Psoas muscle (tissue), 8 donors: Measurements from ENCODE around the gene CCDC90B. TPM values are rescaled to one million over a fixed set of nuclear protein-coding genes. Genes with fewer than 3 reads are reported as not detected.
"Not testable (repeated sequence)": the region's sequence is repeated elsewhere in the genome, so short reads cannot be mapped to it uniquely, and the experiment has no call there.

Experiments used
- ATAC-seq, 4 donors: fragments of 200-7000 bp; cut with Tn5 transposase; one replicate each; pipeline ENCODE4 v1.9.1; 2020; ENCODE audit warnings: moderate library complexity in 3 of 4, mild to moderate bottlenecking in 2 of 4
- DNase-seq, 2 donors: peaks; one replicate each; pipeline ENCODE4 v3.0.0-alpha.2; 2020
- H3K27ac ChIP-seq: fragments of 200-600 bp; one replicate; pipeline ENCODE4 v1.8.0; 2022
- H3K27me3 ChIP-seq, 3 donors: fragments of 200-600 bp in 1 of 3; one replicate each; pipeline versions ENCODE4 v1.6.1 to v1.8.0; 2013 to 2022; ENCODE audit warnings: low read length in 2 of 3, mild to moderate bottlenecking in 2 of 3, moderate library complexity in 1 of 3; ENCODE audit not compliant: insufficient read depth in 3 of 3
- H3K36me3 ChIP-seq, 2 donors: fragments of 200-600 bp in 1 of 2; one replicate each; pipeline versions ENCODE4 v1.6.1 to v1.8.0; 2013 to 2022; ENCODE audit warnings: low read depth in 1 of 2, mild to moderate bottlenecking in 1 of 2, moderate library complexity in 1 of 2; ENCODE audit not compliant: insufficient read depth in 1 of 2
- H3K4me1 ChIP-seq: fragments of 200-600 bp; one replicate; pipeline ENCODE4 v1.8.0; 2022
- H3K4me3 ChIP-seq: fragments of 200-600 bp; one replicate; pipeline ENCODE4 v1.8.0; 2022; ENCODE audit warnings: mild to moderate bottlenecking
- H3K9me3 ChIP-seq: fragments of 200-600 bp; one replicate; pipeline ENCODE4 v1.8.0; 2022
- CTCF ChIP-seq: fragments of 200-600 bp; IDR thresholded peaks from one replicate; pipeline ENCODE4 v1.8.0; 2022; ENCODE audit warnings: antibody characterized with exemption
- WGBS, 3 donors: extraction: QIAGEN DNeasy Blood & Tissue Kit; methylation state at CpG; one replicate each; pipeline versions ENCODE4 v1.1.6 to v1.1.7; 2013; 5-methylcytosine and 5-hydroxymethylcytosine counted together
- intact Hi-C, 2 donors: fragments of 100-400 bp; cut with DNase I; formaldehyde crosslinking; loops; one replicate each; pipeline versions ENCODE4 v1.11.0 to v1.14.2; 2022
- polyA plus RNA-seq, 3 donors: library from polyadenylated mRNA; stranded (reverse); fragments of 200-250 nt; gene quantifications; one replicate each; pipeline ENCODE4 v1.2.3, GENCODE V29; 2013
- total RNA-seq, 4 donors: library from RNA; stranded (reverse); fragmentation: NEBNext Ultra II Directional in 2 of 4; extraction: Animal tissue kit (Norgen Biotek cat#: 25700) in 2 of 4; gene quantifications; one replicate each; pipeline versions ENCODE4 v1.2.1 to v1.2.4, GENCODE V29; 2021 to 2023
- donor health status: healthy with polysubstance abuse.
- donor health status: DM: no; HTN: no; CAD: no; lungs with moderate emphysema.
- donor health status: Bipolar disorder and iron deficiency.
- donor health status: healthy.
- donor health status: DM: yes; HTN: yes; CAD: no.
- donor health status: DM: no; HTN: no; CAD: no.
- donor health status: DM: no; HTN: no; CAD: no.
- donor health status: DM: yes; HTN: yes; CAD: no.

Gene CCDC90B
- total and polyA plus RNA-seq, 7 donors, result 15.5 to 46.4 (median 27.5) TPM

DNA sequence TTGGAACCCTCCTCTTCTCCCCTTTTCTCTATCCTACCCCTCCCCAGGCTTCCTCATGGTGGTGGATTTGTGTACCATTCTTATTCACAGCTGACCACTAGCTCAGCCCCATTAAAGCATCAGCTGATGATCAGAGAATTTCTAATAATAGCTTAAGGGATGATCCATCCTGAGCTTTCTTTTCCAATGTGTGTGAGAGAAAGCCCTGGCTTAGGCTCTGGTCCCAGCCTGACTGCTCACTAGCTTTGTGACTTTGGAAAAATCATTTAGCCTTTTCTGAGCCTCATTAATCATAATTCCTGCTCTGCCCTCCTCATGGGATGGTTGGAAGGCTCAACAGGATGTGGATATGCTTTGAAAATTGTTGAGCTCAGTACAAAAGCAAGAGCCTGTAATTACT lies 26.3 kb upstream of the CCDC90B start:
- TF ChIP-seq CTCF, result no peak
- no peaks in the 10 kb centered on the region for H3K27me3 ChIP-seq
- DNase-seq (no peak), ATAC-seq (no peak)
- H3K27ac ChIP-seq, result no peak overlapping the region
- intact Hi-C loops, result no loop called here
- no peak overlapping the region for H3K4me3 ChIP-seq
- no peaks in the 10 kb centered on the region for H3K9me3 ChIP-seq
- H3K4me1 ChIP-seq, result no peaks in the 10 kb centered on the region
- no peaks in the 10 kb centered on the region for H3K36me3 ChIP-seq

GRCh38 chr11:83311701-83312100 lies 25.5 kb upstream of the CCDC90B start:
- no peak overlapping the region for H3K4me3 ChIP-seq
- no peak for DNase-seq
- H3K9me3 ChIP-seq, result no peaks in the 10 kb centered on the region
- 95 to 98% (median 97%) methylated on average over 2 of the region's 2 CpGs for WGBS, 3 donors
- H3K4me1 ChIP-seq, result no peaks in the 10 kb centered on the region
- ATAC-seq, result no peak
- intact Hi-C loops, result no loop called here
- H3K27me3 ChIP-seq, result no peaks in the 10 kb centered on the region
- no peaks in the 10 kb centered on the region for H3K36me3 ChIP-seq
- no peak overlapping the region for H3K27ac ChIP-seq
- no peak for TF ChIP-seq CTCF

DNA sequence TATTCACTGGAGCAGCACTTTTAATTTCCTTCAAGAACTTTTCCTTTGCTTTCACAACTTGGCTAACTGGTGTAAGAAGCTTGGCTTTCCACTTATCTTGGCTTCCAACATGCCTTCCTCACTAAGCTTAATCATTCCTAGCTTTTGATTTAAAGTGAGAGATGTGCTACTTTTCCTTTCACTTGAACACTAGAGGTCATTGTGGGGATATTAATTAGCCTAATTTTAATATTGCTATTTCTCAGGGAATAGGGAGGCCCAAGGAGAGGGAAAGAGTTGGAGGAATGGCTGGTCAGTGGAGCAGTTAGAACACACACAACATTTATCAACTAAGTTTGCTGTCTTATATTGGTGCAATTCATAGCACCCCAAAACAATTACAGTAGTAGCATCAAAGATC lies 24.6 kb upstream of the CCDC90B start:
- no peak for ATAC-seq
- no peak overlapping the region for H3K4me3 ChIP-seq
- H3K27ac ChIP-seq, result no peak overlapping the region
- no peak for TF ChIP-seq CTCF
- no peak for DNase-seq
- no peaks in the 10 kb centered on the region for H3K27me3 ChIP-seq
- H3K36me3 ChIP-seq, result no peaks in the 10 kb centered on the region
- H3K9me3 ChIP-seq, result no peaks in the 10 kb centered on the region
- intact Hi-C loops, result no loop called here
- no peaks in the 10 kb centered on the region for H3K4me1 ChIP-seq

DNA sequence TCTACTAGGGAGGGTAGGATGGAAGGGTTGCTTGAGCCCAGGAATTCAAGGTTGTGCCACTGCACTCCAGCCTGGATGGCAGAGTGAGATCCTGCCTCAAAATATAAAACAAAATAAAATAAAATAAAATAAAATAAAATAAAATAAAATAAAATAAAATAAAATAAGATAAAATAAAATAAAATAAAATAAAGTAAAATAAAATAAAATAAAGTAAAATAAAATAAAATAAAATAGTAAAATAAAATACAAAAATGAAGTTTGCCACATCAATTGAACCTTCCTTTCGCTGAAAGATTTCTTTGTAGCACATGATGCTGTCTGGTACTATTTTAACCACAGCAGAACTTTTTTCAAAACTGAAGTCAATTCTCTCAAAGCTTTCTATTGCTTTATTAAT lies 22.4 kb upstream of the CCDC90B start:
- H3K4me1 ChIP-seq, result not testable (repeated sequence)
- 93 to 98% (median 98%) methylated on average over 1 of the region's 1 CpG for WGBS, 3 donors

DNA sequence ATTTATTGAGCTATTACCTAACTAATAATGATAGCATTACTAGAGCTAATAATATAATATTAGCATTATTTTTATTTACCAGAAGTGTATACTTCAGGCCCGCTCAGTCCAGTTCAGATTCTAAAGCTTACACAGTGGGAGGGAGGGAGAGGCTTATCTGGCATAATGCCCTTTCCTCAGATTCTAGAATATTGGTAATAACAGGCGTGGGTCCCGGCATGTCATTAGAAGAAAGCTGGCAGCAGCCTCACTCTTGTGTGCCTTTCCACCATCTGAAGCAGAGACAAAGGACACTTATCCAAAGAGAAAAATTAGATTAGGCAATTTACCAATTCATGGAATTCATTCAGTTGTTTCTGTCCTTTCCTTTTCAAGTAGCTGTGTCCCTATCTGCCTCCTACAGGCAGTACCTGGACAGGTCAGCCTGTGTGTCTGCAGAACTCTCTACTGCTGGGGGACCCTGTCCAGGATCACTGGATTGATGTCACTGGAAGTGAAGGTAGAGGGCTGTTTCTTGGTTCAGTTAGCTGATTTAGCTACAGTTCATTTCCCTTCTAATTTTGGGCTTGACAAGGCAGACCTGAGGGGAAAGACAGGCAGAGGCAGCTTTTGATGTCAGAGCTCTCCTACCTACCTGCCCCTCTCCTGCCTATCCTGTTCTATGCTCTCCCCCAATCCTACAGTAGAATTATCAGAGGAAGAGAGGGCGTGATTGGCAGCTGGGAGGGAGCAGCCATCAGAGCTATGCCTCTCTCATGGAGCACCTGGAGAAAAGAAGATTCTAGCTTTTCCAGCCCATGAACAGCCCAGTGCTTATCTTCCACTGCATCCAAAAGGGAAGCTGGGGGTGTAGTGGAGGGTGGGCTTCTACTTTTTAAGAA lies 20.3 kb upstream of the CCDC90B start:
- 77 to 78% (median 78%) methylated on average over 4 of the region's 4 CpGs for WGBS, 3 donors
- H3K4me1 ChIP-seq, result no peaks in the 10 kb centered on the region
- intact Hi-C loops, result no loop called here
- no peak for TF ChIP-seq CTCF
- no peaks in the 10 kb centered on the region for H3K36me3 ChIP-seq
- H3K27ac ChIP-seq, result no peak overlapping the region
- no peaks in the 10 kb centered on the region for H3K27me3 ChIP-seq
- ATAC-seq, result no peak
- no peak overlapping the region for H3K4me3 ChIP-seq
- no peak for DNase-seq
- H3K9me3 ChIP-seq, result no peaks in the 10 kb centered on the region

More for the DNA sequence above, 22.4 kb upstream of the CCDC90B start:
- H3K27ac ChIP-seq, ATAC-seq, H3K4me3 ChIP-seq, DNase-seq, intact Hi-C loops, H3K9me3 ChIP-seq, H3K36me3 ChIP-seq, H3K27me3 ChIP-seq: not testable (repeated sequence)
